Measurements from ENCODE around the gene NRIP1. TPM values are rescaled to one million over a fixed set of nuclear protein-coding genes. Genes with fewer than 3 reads are reported as not detected.

NRIP1 gene
- total and polyA plus RNA-seq, 9 of the 15 experiments (the other 6 are each of a cell fraction or from before 2014, with no cell fraction given) = 4.3 to 42.8 (median 19.6) TPM

DNA sequence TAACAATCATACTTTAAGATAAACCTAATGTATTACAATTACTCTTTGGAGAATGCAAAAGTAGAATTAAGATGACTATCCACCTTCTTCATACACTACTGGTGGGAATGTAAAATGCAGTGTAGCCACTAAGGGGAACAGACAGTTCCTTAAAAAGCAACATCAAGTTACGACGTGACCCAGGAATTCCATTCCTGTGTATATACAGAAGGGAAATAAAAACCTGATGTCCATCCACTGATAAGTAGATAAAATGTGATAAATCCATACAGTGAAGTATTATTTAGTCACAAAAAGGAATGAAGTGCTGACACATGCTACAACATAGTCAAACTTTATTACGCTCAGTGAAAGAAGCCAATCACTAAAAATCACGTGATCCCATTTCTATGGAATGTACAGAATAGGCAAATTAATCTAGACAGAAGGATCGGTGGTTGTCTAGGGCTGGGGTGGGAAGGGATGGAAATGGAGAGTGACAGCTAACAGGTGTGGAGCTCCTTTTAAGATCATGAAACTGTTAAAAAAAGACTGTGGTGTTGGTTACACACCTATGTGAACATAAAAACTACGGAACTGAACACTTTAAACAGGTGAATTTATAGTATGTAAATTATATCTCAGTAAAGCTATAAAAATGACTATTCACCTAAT is 42.1 kb downstream of the NRIP1 start:
- Histone ChIP-seq H2AFZ (ENCODE audit: low read depth, low read length) (no peak overlapping the region), H3K36me3 (ENCODE audit: control insufficient read depth, insufficient read depth, low read length) (no peaks in the 10 kb centered on the region; the same call in 2 of the 3 replicates), H3K4me1 (replicated peaks in 1 of 2; ENCODE audit: control insufficient read depth in 2 of 2, insufficient read depth in 2 of 2, low read length in 2 of 2) (no peaks in the 10 kb centered on the region), H3K9me3 (replicated peaks; ENCODE audit: control insufficient read depth, insufficient read depth, low read depth, low read length) (no peaks in the 10 kb centered on the region), H3K79me2 (ENCODE audit: control insufficient read depth, insufficient read depth, low read length) (peaks cover 91% of the 10 kb centered on the region), H4K20me1 (replicated peaks; ENCODE audit: control insufficient read depth, insufficient read depth, low read length) (no peaks in the 10 kb centered on the region), H3K9me1 (ENCODE audit: control insufficient read depth, insufficient read depth, low read length) (no peaks in the 10 kb centered on the region), H3K27me3 (ENCODE audit: control insufficient read depth in 2 of 2, insufficient read depth in 2 of 2, low read length in 2 of 2) (no peaks in the 10 kb centered on the region), H3K27ac (ENCODE audit: extremely low read depth, low read depth, low read length) (no peak overlapping the region), H3K4me3 (no peak overlapping the region), H3K4me2 (ENCODE audit: insufficient read depth, low read length) (no peak overlapping the region), H3K9ac (ENCODE audit: insufficient read depth in 1 of 2, low read depth in 2 of 2, low read length in 2 of 2) (no peak overlapping the region)
- TF ChIP-seq RBBP5 (IDR thresholded peaks at IDR 0.05; ENCODE audit: borderline replicate concordance, insufficient read depth, low read length, poor library complexity, severe bottlenecking) (no peak), MXI1 (IDR thresholded peaks at IDR 0.05; ENCODE audit: low read depth, low read length) (no peak), POLR2AphosphoS5 (IDR thresholded peaks at IDR 0.05; ENCODE audit: control insufficient read depth, insufficient read depth, low read depth, low read length) (no peak), ZNF316 (IDR thresholded peaks at IDR 0.05) (no peak), RBM15 (IDR thresholded peaks at IDR 0.05; ENCODE audit: insufficient read depth, low read length) (no peak)
- TF ChIP-seq, protein P1, sequence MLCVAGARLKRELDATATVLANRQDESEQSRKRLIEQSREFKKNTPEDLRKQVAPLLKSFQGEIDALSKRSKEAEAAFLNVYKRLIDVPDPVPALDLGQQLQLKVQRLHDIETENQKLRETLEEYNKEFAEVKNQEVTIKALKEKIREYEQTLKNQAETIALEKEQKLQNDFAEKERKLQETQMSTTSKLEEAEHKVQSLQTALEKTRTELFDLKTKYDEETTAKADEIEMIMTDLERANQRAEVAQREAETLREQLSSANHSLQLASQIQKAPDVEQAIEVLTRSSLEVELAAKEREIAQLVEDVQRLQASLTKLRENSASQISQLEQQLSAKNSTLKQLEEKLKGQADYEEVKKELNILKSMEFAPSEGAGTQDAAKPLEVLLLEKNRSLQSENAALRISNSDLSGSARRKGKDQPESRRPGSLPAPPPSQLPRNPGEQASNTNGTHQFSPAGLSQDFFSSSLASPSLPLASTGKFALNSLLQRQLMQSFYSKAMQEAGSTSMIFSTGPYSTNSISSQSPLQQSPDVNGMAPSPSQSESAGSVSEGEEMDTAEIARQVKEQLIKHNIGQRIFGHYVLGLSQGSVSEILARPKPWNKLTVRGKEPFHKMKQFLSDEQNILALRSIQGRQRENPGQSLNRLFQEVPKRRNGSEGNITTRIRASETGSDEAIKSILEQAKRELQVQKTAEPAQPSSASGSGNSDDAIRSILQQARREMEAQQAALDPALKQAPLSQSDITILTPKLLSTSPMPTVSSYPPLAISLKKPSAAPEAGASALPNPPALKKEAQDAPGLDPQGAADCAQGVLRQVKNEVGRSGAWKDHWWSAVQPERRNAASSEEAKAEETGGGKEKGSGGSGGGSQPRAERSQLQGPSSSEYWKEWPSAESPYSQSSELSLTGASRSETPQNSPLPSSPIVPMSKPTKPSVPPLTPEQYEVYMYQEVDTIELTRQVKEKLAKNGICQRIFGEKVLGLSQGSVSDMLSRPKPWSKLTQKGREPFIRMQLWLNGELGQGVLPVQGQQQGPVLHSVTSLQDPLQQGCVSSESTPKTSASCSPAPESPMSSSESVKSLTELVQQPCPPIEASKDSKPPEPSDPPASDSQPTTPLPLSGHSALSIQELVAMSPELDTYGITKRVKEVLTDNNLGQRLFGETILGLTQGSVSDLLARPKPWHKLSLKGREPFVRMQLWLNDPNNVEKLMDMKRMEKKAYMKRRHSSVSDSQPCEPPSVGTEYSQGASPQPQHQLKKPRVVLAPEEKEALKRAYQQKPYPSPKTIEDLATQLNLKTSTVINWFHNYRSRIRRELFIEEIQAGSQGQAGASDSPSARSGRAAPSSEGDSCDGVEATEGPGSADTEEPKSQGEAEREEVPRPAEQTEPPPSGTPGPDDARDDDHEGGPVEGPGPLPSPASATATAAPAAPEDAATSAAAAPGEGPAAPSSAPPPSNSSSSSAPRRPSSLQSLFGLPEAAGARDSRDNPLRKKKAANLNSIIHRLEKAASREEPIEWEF (CRISPR knock-in tag; IDR thresholded peaks at IDR 0.05) = no peak
- ChIA-PET POLR2A (no interaction called here), CTCF (ENCODE audit: low intra/inter-chr PET ratio) (no interaction called here)
- in situ Hi-C loops (cut with MboI) = no loop called here
- FAIRE-seq (no peak), DNase-seq (ENCODE audit: extremely low read depth in 1 of 4, low spot score in 3 of 4) (no peak), ATAC-seq (no peak)
- WGBS (ENCODE audit: insufficient coverage, low coverage, missing lambda C conversion rate) = 82% methylated on average over 6 of the region's 6 CpGs
- intact Hi-C loops (cut with micrococcal nuclease) = no loop called here
- BruUV-seq (replicated peaks) = no TSS peak

Data from K562 (cell line).